HG03558 (cell line): ENCODE measurements around the gene HDAC11.

Source experiments
- ATAC-seq: cut with Tn5 transposase; IDR thresholded peaks from one replicate; pipeline ENCODE4 v1.9.1; 2021; ENCODE audit warnings: moderate number of reproducible peaks; ENCODE audit not compliant: unreplicated experiment; ENCODE audit errors: extremely low read depth

HDAC11 gene

DNA sequence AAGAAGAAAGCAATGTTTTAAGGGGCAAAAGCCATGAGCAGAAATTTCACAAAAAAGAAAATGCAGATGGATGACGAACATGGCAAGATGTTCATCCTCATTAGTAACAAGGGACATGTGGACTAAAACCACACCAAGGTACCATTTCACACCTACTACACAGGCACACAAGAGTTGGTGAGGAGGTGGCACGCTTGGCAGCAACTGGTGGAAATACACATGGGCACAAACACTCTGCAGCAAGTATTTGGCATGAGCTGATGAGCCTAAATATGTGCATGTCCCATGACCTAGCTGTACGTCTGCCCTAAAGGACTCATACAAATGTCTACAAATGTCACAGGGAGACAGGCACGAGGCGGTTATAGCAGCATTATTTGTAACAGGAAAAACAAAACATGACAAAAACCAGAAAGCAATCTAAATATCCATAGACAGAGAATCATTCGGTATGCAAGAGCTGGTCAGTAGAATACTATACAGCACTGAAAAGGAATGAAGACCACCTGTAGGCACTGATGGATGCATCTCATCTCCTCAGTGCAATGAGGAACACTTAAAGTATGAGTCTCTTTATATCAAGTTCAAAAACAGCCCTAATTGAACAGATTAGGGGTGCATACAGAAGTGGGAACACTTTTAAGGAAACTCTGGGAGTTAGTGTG lies 57.3 kb downstream of the HDAC11 start:
- no peak for ATAC-seq

DNA sequence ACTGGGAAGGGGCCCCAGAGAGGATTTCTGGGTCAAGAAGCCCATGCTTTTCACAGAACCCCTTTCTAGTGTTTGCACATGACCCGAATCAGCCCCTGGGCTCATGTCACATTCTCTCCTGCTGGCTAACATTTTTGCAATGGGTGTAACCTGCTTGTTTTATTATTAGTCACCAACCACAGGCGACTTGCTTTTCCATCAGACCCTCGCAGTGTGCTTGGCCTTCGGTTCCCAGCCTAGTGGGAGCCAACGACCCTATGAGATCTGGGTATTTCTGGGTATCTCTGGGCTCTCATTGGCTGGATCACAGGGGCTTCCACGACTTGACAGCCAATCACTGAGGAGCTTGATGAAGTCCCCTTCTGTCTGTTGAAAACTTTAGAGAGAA lies 57.8 kb downstream of the HDAC11 start:
- no peak for ATAC-seq

DNA sequence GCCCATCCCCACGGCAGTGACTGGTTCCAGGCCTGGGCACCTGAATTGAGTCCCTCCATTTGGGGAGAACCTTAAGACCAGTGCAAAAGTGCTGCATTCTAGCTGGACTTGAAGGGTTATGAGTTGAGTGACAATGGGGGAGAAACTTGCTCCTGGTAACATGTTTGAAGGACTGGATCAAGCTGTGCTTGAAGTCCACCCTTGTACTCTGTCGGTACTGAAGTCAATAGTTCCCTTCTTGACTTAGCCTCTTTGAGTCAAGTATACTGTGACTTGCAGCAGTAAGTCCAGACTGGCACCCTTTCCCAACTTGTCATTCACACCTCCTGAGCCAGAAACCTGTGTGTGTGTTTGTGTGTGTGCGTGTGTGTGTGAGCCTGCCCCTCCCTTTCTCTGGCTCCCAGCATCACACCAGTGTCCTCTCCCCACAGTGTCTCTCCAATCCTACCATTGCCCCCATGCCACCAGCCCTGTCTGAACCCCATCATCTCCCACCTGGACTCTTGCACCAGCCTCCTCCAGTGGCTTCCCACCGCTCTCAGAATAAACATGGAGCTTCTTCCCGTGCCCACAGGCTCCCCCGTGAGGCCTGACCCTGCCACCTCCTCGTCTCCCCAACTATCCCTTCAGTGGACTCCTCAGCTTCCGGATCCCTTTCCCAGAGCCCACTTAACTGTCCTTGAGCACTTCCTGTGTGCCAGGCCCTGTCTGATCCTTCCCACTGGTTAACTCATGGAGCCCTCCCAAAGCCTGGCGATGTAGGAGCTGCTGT lies 58.6 kb downstream of the HDAC11 start:
- ATAC-seq, result no peak

DNA sequence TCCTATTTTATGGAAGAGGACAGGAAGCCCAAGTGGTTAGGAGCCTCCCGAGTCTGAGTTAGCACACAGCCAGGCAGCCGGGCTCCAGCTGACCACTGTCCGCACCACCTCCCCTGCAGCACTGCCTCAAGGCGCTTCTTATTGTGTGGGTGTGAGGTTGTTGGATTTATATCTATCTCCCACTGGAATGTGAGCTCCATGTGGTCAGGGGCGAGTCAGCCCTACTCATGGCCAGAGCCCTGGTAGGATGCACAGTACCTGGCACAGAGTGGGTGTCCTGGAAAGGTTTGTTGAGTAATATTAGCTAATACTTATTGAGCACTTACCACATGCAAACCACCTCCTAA lies 59.2 kb downstream of the HDAC11 start:
- ATAC-seq, result no peak

DNA sequence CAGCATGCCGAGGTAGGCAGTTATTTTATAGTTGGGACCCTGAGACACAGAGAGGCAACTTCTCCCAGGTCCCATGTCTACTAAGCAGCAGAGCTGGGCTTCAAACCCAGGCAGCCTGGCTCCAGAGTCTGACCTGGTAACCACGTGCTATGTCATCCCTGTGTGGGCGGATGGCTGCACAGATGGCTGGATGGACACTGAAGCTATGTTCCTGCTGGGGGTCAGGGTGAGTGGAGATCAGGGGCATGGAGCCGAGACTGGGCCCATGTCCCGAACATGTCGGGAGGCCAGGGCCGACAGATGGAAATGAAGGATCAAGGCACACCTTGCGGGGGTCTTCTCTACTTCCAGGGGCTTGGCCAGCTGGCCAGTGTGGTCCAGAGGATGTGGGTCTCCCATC lies 59.6 kb downstream of the HDAC11 start:
- no peak for ATAC-seq

DNA sequence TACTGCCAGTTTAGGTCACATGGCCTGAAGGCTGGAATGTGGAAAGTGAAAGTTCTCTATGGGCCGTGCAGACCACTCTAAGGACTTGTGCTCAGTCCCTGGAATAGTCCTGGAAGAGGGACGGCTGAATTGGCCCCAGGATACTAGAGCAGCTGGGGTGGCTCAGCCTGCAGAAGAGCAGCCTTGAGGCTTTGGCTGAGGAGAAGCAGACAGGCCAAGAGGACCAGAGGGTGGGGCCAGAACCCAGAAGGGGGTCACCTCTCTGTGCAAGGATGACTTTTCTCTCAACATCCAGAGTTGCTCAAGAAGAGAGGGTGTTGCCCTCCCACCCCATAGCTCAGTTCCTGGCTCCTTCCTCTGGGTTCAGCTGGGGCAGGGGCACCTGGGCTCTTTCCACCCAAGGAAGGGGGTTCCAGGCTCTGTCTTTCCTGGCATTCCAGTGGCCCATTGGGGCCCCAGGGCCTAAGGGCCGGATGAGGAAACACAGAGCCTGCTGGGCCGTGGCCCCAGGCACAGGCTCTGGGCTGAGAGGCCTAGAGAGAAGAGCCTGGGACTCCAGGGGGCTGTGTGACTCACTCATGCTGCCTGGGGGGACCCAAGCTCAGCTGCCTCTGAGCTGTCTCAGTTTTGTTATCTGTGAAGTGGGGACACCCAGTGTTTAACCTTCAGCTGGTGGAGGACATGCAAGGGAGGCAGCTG lies 60.3 kb downstream of the HDAC11 start:
- ATAC-seq, result no peak

DNA sequence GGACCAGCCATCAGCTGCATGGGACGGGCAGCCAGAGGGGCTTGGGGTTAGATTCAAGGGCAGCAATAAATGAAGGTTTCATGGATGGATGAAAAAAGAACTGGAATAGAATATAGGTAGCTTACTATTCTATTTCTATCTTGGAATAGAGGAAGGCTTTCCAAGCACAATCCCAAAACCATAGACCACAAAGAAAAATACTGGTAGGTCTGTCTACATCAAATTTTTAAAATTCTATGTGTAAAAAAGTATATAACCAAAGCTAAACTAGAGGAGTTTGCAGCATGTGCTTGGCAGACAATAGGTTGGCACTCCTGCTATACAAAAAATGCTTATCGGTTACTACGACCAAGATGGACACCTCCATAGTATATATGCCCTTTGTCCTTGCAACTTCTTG lies 61.6 kb downstream of the HDAC11 start:
- ATAC-seq, result no peak

DNA sequence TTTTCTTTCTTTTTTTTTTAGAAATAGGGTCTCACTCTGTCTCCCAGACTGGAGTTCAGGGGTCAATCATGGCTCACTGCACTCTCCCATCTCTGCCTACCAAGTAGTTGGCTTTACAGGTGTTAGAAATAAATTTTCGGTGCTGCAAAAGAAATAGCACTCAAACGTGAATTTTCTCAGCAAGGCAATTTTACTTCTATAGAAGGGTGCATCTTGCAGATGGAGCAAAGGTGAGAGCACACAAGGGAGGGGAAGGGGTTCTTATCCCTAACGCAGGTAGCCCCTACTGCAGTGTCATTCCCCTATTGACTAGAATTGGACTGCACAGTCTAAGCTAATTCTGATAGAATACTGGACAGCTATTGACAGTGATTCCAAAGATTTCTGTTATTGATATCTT lies 62.0 kb downstream of the HDAC11 start:
- ATAC-seq, result no peak

DNA sequence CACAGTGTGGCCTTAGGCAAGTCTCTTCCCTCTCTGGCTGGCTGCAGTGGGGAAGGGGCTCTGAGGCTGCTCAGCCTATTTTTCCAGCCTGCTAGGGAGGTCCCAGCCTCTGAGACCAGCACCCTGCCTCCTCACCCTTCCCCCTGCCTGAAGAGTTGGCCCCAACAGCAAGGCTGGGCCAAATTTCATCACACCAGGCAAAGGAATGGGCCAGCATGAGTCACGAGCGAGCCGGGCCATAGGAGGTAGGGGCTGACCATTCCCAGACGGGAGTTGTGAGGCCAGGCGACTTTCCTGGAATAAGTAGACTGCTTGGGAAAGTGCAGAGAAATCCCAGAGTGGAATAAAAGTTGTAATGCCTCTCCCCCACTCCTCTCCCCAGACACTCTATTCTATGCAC lies 63.1 kb downstream of the HDAC11 start:
- no peak for ATAC-seq

DNA sequence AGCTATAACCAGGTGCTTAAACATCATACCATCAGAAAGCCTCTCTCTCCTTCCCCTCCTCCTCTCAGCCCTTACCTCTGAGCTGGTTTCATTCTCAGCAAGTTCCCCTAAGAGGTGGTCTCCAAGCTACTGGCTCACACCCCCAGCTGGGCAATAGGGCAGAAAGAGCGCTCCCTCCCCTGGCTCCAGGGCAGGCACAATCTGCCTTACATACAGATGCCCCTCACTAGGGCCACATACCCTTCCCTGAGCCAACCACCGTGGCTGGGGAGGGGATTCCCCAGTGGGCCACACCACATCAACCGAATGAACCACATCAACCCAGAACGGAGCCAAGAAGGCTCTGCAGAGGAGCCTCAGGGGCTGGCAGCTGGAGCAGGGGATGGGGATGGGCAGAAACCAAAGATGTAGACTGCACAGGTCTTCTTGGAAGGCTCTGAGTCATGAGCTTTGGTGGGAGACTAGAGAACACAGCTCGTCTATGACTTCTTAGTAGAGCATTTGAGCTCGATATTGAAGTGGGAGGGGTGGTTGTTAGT lies 64.3 kb downstream of the HDAC11 start:
- ATAC-seq, result no peak

DNA sequence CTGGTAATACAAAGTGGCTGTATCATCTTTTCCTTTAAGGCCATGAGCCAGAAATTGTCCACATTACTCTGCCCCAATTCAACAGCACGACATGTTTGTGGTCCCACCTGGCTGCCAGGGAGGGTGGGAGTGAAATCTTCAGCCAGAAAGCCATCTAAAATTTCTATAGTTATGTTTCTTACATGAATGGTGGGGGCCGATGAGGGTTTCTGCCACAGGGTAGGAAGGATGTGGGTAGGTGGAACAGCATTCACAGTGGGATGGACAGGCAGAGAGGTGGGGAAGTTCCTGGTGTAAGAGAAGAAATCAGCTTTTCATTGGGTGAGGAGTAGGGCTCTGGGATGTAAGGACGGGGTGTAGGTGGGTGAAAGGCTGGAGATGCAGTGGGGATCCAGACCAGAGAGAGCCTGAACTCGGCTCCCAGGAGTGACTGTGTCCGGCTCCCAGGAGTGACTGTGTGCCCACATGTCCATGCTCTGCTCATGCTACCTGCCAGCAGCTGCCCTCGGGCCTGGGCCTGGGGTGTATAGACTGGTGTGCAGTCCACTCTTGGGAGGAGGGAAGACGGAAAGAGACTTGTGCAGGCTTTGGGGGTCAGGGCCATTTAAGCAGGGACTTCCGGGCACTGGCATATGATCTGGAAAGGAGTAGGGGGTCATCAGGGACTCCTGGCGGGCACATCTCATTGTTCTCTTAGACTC lies 65.0 kb downstream of the HDAC11 start:
- no peak for ATAC-seq

DNA sequence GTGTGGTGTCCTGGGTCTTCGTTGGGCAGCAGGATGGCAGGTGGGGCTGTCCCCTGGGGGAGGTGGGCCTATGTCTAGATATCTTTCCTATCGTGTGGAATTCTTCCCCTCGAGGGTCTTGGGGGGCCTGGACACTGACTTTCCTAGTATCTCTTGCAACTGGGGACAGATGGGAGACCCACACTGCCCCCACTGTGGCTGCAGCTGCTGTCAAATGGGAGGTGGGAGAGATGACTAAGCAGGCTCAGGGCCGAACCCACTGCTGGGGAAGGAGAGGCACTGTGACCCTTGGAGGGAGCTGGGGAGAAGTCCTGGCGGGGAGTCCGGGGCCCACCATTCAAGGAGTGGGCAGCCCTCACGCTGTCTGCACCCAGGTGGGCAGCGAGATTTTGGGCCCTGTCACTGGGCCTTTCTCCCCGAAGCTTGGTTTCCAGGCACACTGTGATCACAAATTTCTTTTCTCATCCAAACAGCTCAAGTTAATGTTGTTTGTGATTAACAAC lies 65.9 kb downstream of the HDAC11 start:
- no peak for ATAC-seq

DNA sequence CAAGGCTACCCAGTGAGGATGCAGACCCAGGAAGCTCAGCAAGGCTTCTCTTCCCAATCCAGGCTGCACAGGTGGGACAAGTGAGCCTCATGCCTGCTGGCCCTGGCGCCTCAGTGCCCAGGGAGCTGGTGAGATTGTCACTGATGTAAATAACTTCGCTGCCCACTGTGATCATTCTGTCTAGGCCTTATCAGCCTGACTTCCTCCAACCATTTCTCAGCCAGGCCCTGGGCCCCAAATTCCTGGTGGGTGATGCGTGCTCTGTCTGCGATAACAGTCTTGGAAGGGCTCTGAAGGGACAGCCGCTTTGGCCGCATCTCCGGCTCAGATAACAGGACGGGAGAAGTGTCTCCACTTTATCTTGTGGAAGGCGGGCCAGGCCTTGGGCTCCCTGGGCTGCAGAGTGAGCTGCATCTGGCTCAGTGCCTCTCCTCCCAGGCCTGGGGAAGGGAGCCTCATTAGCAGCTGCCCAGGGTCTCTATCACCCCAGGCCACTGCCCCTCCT lies 66.6 kb downstream of the HDAC11 start:
- no peak for ATAC-seq

DNA sequence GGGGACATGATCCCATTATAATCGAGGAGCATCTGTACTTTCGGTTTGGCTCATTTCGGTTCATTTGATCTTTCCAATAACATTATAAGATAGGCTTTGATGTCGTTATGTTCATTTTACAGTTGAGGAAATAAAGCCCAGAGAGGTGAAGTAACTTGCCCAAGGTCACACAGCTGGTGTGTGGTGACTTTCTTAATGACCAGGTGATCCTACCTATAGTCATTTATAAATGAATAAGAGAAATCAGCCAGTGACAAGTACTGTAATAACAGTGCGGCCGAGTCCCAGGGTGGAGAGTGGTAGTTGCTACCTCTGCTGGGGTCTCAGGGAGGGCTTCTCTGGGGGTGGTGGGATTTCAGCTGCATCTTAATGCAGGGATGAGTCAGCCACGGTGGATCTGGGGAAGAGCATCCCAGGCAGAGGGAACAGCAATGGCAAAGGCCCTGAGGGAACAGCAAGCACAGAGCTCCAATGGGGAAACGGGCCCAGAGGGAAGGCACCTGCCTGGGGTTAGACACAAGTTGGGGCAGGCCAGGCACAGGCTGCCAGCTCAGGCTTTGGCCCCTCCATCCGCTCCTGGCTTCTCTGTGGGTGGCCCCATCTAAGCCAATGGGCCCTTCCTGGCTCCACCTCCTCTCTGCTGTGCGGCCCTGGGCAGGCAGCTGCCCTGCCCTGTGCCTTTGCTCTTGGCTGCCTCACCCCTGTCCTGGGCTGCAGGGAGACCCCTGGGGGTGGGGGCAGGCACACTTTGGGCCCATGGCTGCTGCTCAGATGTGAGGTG lies 67.7 kb downstream of the HDAC11 start:
- no peak for ATAC-seq

DNA sequence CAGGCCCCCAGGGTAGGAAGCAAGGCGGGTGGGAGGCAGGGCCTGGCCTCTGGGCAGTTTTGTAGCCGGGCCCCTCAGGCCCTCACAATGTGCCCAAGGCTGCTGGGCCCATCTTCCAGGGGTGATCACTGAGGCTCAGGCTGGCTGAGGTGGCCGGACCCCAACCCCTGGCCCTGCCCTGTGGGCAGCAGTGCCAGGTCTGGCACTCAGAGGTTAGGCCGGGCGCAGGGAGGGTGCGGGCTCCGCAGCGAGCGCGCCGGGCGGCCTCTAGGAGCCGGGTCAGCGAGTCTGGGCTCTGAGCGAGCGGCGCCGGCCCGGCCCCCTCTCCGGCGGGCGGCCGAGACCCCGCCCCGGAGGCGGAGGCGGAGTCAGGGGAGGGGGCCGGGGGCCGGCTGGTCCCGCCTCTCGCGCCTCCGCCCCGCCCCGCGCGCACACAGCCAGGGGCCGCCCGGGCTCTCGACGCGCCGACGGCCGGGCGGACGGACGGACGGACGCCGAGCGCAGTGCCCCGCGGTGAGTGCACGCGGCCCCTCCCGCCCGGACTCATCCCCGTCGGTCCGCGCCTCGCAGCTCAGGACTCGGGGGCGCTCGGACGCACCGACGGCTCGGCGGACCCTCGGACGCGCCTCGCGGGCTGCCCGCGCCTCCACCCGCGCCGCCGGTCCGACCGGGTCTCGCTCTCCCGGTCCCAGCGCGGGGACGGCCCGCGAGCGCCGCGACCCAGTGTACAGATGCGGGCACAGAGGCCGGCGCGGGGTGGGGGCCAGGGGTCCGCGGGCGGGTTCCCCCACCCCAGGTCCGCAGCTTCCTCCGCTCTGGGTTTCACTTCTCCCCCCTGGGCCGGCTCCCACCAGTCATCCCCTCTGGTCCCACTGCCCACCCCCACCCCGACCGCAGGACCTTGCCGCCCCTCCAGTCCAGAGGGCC lies 68.9 kb downstream of the HDAC11 start, which contains the start of gene FBLN2:
TSS of gene FBLN2 (plus strand) at position 430 of the 927 bp plus-strand sequence. CDS start 21,231 bp downstream, outside the sequence.
- ATAC-seq, result no peak

DNA sequence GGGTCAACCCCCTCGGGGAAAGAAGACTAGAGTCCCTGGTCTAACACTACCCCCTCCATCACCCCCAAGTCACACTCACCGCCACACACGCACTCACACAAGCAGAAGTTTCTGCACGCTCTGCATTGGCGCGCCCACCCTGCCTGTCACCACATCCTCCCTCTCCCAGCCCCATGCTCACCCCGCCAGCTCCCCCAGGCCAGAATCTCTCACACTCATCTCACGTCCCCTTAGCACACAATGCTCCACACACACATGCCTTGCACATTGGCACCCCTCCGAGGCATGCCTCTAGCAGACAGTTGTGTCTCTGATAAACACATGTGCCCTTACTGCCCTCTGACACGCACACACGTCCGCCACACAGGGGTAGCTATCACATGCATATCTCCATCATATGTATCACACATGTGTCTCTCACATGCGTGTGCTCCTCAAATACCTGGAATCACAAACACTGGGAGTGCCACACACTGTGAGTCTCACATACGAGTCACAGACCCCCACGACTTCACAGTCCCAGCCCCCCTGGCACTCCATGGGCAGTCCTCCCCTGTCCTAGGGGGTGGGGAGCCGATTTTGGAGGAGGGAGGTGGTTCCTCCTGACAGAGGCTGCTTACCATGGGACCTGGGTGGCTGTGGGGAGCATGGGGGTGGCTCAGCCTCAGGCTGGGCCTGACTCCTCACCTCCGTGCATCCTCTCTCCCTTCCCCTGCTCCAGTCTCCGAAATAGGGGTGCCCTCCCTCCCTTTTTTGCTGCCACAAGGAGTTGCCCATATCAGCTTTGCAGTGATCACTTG lies 69.7 kb downstream of the HDAC11 start:
- ATAC-seq, result no peak

DNA sequence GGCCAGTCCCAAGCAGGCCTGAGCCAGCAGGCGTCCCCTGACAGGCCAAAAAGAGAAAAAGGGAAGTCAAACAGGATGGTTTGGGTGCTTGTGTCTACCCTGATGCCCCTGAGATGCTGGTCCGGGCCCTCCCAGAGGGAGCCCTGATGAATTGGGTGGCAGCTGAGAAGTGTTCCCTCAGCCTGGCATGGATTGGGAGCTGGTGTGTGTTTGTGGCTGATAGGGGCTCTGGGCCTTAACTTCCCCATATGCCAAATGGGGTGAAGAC lies 70.3 kb downstream of the HDAC11 start:
- ATAC-seq, result no peak
